GM23248 (cell line): ENCODE results near the gene ZNF574. TPM values are rescaled to one million over a fixed set of nuclear protein-coding genes. Genes with fewer than 3 reads are reported as not detected.

Experiments used
- DNase-seq: peaks from one replicate; pipeline ENCODE4 v3.0.0-alpha.2; 2015
- H2AFZ ChIP-seq: fragments of 200-600 bp; sonication (generic); 2 replicates; pipeline ENCODE4 v1.6.1; 2016; ENCODE audit warnings: antibody characterized with exemption
- H3F3A ChIP-seq: fragments of 200-600 bp; sonication (generic); 2 replicates; pipeline ENCODE4 v1.6.1; 2016; ENCODE audit warnings: mild to moderate bottlenecking, antibody characterized with exemption, mixed run types; ENCODE audit not compliant: insufficient read depth
- H3K27ac ChIP-seq: fragments of 200-600 bp; sonication (generic); 2 replicates; pipeline ENCODE4 v1.5.1; 2016; ENCODE audit warnings: mild to moderate bottlenecking
- H3K27me3 ChIP-seq: fragments of 200-600 bp; sonication (generic); replicated peaks from 2 replicates; pipeline ENCODE4 v1.6.1; 2016; ENCODE audit warnings: mild to moderate bottlenecking; ENCODE audit not compliant: insufficient read depth
- H3K36me3 ChIP-seq: fragments of 200-600 bp; sonication (generic); 2 replicates; pipeline ENCODE4 v1.6.1; 2016; ENCODE audit warnings: low read depth, mild to moderate bottlenecking
- H3K4me1 ChIP-seq: fragments of 200-600 bp; sonication (generic); 2 replicates; pipeline ENCODE4 v1.6.1; 2016; ENCODE audit warnings: mild to moderate bottlenecking; ENCODE audit not compliant: insufficient read depth
- H3K4me2 ChIP-seq: fragments of 200-600 bp; sonication (generic); one replicate; pipeline ENCODE4 v1.6.1; 2016; ENCODE audit warnings: mild to moderate bottlenecking; ENCODE audit not compliant: unreplicated experiment
- H3K4me3 ChIP-seq: fragments of 200-600 bp; sonication (generic); 2 replicates; pipeline ENCODE4 v1.5.1; 2016; ENCODE audit warnings: mild to moderate bottlenecking
- H3K79me2 ChIP-seq: fragments of 200-600 bp; sonication (generic); 2 replicates; pipeline ENCODE4 v1.6.1; 2016; ENCODE audit warnings: mild to moderate bottlenecking; ENCODE audit not compliant: insufficient read depth
- H3K9ac ChIP-seq: fragments of 200-600 bp; sonication (generic); 2 replicates; pipeline ENCODE4 v1.6.1; 2016; ENCODE audit warnings: mild to moderate bottlenecking
- H3K9me2 ChIP-seq: fragments of 200-600 bp; sonication (generic); 2 replicates; pipeline ENCODE4 v1.6.1; 2016; ENCODE audit warnings: mixed run types, mild to moderate bottlenecking, moderate library complexity; ENCODE audit not compliant: insufficient read depth
- H3K9me3 ChIP-seq: fragments of 200-600 bp; sonication (generic); one replicate; pipeline ENCODE4 v1.6.1; 2017; ENCODE audit warnings: low read depth
- H4K20me1 ChIP-seq: fragments of 200-600 bp; sonication (generic); 2 replicates; pipeline ENCODE4 v1.6.0; 2016; ENCODE audit not compliant: insufficient read depth
- EZH2 ChIP-seq: fragments of 200-600 bp; sonication (generic); IDR thresholded peaks from 2 replicates; pipeline ENCODE4 v1.6.1; 2018; ENCODE audit warnings: antibody characterized with exemption, mild to moderate bottlenecking; ENCODE audit not compliant: insufficient read depth, poor library complexity, severe bottlenecking
- EZH2phosphoT487 ChIP-seq: fragments of 200-600 bp; sonication (generic); IDR thresholded peaks from 2 replicates; pipeline ENCODE4 v1.6.1; 2018; ENCODE audit warnings: antibody characterized with exemption, moderate library complexity, mild to moderate bottlenecking, low read depth; ENCODE audit not compliant: insufficient read depth
- WGBS, 2 experiments: methylation state at CpG; one replicate each; pipeline ENCODE4 v1.1.6; 2015 to 2017; ENCODE audit warnings: low lambda C conversion rate in 2 of 2, low coverage in 1 of 2; ENCODE audit errors: missing lambda C conversion rate in 2 of 2; 5-methylcytosine and 5-hydroxymethylcytosine counted together
- in situ Hi-C: fragments of 300-500 bp; cut with MboI; formaldehyde crosslinking; loops from 2 replicates; pipeline ENCODE4 v1.15.0; 2020
- polyA plus RNA-seq: library from polyadenylated mRNA; unstranded; fragments of >200 nt; fragmentation: Nextera tagmentation; extraction: Ambion mirVana; gene quantifications from 2 replicates; pipeline ENCODE4 v1.2.1, GENCODE V29; 2016
- total RNA-seq: library from RNA; depleted of rRNA; stranded (reverse); fragments of >200 nt; shearing (Covaris generic); gene quantifications from 2 replicates; pipeline ENCODE4 v1.2.3, GENCODE V29; 2014

Gene ZNF574
- total and polyA plus RNA-seq, 2 experiments from 2014 or later = 14.8 to 19.5 TPM

- Histone ChIP-seq H2AFZ (no peak overlapping the region), H4K20me1 (no peaks in the 10 kb centered on the region), H3K36me3 (0 out of 2 replicates have a peak, but pooled peaks cover 6% of the 10 kb centered on the region), H3K79me2 (peaks cover 75% of the 10 kb centered on the region), H3K9me3 (no peaks in the 10 kb centered on the region), H3K4me2 (no peak overlapping the region), H3K9me2 (no peaks in the 10 kb centered on the region), H3K4me1 (peaks cover 10% of the 10 kb centered on the region), H3K27ac (no peak overlapping the region), H3K27me3 (no peaks in the 10 kb centered on the region), H3F3A (no peaks in the 10 kb centered on the region), H3K9ac (no peak overlapping the region), H3K4me3 (no peak overlapping the region)
- WGBS, 2 experiments = 80% methylated on average over 16 of the region's 16 CpGs
- in situ Hi-C loops = no loop called here
- DNase-seq = no peak
- no peak for TF ChIP-seq EZH2phosphoT487
- TF ChIP-seq EZH2 = no peak
Measured at GRCh38 chr19:42079276-42079669, 3.3 kb downstream of the ZNF574 start.

GRCh38 chr19:42079886-42080763, 4.2 kb downstream of the ZNF574 start:
- H3K9ac ChIP-seq = no peak overlapping the region
- WGBS, 2 experiments = 89% methylated on average over 42 to 44 of the region's 44 CpGs
- no peaks in the 10 kb centered on the region for H4K20me1 ChIP-seq
- H3K9me2 ChIP-seq = no peaks in the 10 kb centered on the region
- H3K79me2 ChIP-seq = peaks cover 75% of the 10 kb centered on the region
- no peaks in the 10 kb centered on the region for H3K27me3 ChIP-seq
- H3K4me3 ChIP-seq = no peak overlapping the region
- no peaks in the 10 kb centered on the region for H3K9me3 ChIP-seq
- peaks cover 10% of the 10 kb centered on the region for H3K4me1 ChIP-seq
- peaks cover 2% of the 10 kb centered on the region; the same call in 1 of the 2 replicates for H3F3A ChIP-seq
- no peak overlapping the region for H3K4me2 ChIP-seq
- in situ Hi-C loops = no loop called here
- H3K27ac ChIP-seq = no peak overlapping the region
- H2AFZ ChIP-seq = no peak overlapping the region
- 0 out of 2 replicates have a peak, but pooled peaks cover 6% of the 10 kb centered on the region for H3K36me3 ChIP-seq
- DNase-seq = no peak
- TF ChIP-seq EZH2 = no peak

GRCh38 chr19:42080764-42081375, 4.9 kb downstream of the ZNF574 start:
- H3K9me3 ChIP-seq = no peaks in the 10 kb centered on the region
- H3K9ac ChIP-seq = no peak overlapping the region
- H3K4me3 ChIP-seq = no peak overlapping the region
- peaks cover 75% of the 10 kb centered on the region for H3K79me2 ChIP-seq
- no peak overlapping the region for H3K27ac ChIP-seq
- H3F3A ChIP-seq = peaks cover 9% of the 10 kb centered on the region; the same call in 1 of the 2 replicates
- H3K9me2 ChIP-seq = no peaks in the 10 kb centered on the region
- TF ChIP-seq EZH2 = no peak
- no peak for TF ChIP-seq EZH2phosphoT487
- H3K4me1 ChIP-seq = peaks cover 10% of the 10 kb centered on the region
- no peaks in the 10 kb centered on the region for H3K27me3 ChIP-seq
- WGBS, 2 experiments = 89 to 91% methylated on average over 23 to 28 of the region's 28 CpGs
- in situ Hi-C loops = no loop called here
- DNase-seq = no peak
- no peak overlapping the region for H3K4me2 ChIP-seq
- H4K20me1 ChIP-seq = no peaks in the 10 kb centered on the region
- no peak overlapping the region for H2AFZ ChIP-seq
- 0 out of 2 replicates have a peak, but pooled peaks cover 6% of the 10 kb centered on the region for H3K36me3 ChIP-seq

GRCh38 chr19:42081584-42082203, 5.7 kb downstream of the ZNF574 start:
- H2AFZ ChIP-seq = no peak overlapping the region
- in situ Hi-C loops = no loop called here
- H3K36me3 ChIP-seq = 0 out of 2 replicates have a peak, but pooled peaks cover 6% of the 10 kb centered on the region
- H3K9me2 ChIP-seq = no peaks in the 10 kb centered on the region
- TF ChIP-seq EZH2 = no peak
- TF ChIP-seq EZH2phosphoT487 = no peak
- H3K79me2 ChIP-seq = peaks cover 68% of the 10 kb centered on the region
- WGBS, 2 experiments = 76 to 81% methylated on average over 2 of the region's 2 CpGs
- peak; percentile 76 for DNase-seq
- H3K4me3 ChIP-seq = no peak overlapping the region
- no peaks in the 10 kb centered on the region for H3K27me3 ChIP-seq
- H3K9ac ChIP-seq = no peak overlapping the region
- H4K20me1 ChIP-seq = no peaks in the 10 kb centered on the region
- H3K27ac ChIP-seq = no peak overlapping the region
- peaks cover 10% of the 10 kb centered on the region for H3K4me1 ChIP-seq
- H3K9me3 ChIP-seq = no peaks in the 10 kb centered on the region
- no peak overlapping the region for H3K4me2 ChIP-seq
- peaks cover 12% of the 10 kb centered on the region; the same call in 1 of the 2 replicates for H3F3A ChIP-seq
